ENCODE measurements around the gene CCDC136.

CCDC136 gene

DNA sequence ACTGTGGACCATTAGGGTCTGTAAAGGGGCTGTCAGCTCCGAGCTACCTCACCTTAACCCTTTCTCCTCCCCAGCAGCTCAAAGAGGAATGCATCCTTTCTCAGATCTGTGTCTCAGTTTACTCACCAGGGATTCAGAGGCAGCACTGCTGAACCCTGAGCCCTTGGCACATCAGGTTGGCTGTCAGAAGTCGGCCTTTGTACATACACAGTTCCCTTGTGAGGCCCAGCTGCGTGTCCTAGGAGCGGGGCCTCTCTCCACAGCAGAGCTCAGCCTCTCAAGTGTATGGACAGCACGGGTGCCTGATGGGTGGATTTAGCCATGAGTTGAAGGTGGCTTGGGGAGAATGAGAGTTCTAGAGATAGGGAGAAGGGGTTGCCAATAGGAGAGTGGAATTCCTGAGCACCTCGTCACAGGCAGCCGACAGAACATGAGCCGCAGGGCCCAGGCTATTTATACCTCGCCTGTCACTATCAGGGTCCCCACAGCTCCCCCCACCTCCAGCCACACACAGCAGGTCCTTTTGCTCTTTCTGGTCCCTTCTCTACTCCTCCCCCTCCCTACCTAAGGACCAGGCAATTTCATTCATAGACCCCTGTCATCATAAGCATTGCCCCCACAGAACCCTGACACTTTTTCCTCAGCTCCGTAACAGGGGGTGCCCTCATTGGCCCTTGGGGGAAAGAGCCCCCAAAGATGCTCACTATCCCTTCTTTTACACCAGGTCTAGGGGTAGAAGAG is 36.4 kb downstream of the CCDC136 start:
- H3K27ac ChIP-seq = no peak overlapping the region
- TF ChIP-seq, protein P1, sequence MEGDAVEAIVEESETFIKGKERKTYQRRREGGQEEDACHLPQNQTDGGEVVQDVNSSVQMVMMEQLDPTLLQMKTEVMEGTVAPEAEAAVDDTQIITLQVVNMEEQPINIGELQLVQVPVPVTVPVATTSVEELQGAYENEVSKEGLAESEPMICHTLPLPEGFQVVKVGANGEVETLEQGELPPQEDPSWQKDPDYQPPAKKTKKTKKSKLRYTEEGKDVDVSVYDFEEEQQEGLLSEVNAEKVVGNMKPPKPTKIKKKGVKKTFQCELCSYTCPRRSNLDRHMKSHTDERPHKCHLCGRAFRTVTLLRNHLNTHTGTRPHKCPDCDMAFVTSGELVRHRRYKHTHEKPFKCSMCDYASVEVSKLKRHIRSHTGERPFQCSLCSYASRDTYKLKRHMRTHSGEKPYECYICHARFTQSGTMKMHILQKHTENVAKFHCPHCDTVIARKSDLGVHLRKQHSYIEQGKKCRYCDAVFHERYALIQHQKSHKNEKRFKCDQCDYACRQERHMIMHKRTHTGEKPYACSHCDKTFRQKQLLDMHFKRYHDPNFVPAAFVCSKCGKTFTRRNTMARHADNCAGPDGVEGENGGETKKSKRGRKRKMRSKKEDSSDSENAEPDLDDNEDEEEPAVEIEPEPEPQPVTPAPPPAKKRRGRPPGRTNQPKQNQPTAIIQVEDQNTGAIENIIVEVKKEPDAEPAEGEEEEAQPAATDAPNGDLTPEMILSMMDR (IDR thresholded peaks at IDR 0.05) = no peak
- TF ChIP-seq ZFX (IDR thresholded peaks at IDR 0.05; ENCODE audit: borderline replicate concordance) = no peak

DNA sequence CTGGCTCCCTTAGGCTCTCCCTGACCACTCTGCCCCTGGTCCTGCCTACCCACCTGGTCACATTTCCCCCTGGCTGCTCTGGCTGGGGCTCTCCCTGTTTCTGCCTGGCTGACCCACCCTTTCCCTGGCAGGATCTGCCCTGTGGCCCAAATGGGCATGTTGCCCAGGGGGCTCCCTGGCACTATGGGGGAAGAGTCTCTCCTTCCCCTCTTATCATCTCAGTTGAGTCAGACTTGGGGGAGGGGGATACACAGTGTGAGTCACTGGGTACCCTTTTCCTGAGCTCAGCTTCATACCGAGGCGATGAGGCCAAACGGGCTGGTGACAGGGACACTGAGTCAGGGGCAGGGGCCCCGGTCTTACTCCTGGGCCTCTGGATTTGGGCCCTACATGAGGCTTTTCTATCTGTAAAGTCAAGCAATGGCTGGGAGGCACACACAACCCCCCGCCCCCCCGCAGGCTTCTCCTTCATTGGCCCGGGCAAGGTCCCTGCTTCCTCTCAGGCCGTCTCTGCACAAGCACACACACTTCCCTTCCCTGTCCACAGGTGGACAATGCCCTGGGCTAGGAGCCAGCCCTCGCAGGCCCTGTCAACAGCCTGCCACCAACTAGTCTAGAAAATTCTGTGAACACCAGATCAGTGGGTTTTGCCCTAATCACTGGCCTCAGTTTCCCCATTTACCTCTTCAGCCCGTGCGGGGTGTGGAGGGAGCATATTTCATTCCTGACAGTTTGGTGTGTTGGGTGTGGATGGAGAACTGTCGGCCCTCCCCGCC is 37.8 kb downstream of the CCDC136 start:
- TF ChIP-seq ZFX (IDR thresholded peaks at IDR 0.05; ENCODE audit: borderline replicate concordance) = no peak
- TF ChIP-seq, protein P1 (IDR thresholded peaks at IDR 0.05) = no peak
- no peak overlapping the region for H3K27ac ChIP-seq

DNA sequence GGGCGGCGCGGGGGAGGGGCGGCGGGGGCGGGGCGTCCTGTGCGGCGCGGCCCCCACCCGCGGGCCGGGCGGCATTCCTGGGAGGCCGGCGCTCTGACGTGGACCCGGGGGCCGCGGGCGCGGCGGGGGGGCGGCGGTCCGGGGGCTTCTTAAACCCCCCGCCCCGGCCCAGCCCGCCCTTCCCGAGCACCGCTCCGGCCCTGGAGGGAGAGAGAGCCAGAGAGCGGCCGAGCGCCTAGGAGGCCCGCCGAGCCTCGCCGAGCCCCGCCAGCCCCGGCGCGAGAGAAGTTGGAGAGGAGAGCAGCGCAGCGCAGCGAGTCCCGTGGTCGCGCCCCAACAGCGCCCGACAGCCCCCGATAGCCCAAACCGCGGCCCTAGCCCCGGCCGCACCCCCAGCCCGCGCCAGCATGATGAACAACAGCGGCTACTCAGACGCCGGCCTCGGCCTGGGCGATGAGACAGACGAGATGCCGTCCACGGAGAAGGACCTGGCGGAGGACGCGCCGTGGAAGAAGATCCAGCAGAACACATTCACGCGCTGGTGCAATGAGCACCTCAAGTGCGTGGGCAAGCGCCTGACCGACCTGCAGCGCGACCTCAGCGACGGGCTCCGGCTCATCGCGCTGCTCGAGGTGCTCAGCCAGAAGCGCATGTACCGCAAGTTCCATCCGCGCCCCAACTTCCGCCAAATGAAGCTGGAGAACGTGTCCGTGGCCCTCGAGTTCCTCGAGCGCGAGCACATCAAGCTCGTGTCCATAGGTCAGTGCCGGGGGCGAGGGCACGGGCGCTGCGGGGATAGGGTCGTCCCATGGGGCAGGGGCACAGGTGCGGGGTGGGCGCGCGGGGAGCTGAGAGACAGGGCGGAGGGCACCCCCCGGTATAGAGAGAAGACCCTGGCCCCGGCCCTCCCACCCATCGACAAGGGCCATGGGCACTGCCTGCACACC is 38.7 kb downstream of the CCDC136 start, which contains the start of gene FLNC:
FLNC (plus strand) TSS at position 176 of the 947 bp plus-strand sequence; CDS start at position 408, 232 bp downstream.
- no peak within 1 kb of the TSS for H3K27ac ChIP-seq

DNA sequence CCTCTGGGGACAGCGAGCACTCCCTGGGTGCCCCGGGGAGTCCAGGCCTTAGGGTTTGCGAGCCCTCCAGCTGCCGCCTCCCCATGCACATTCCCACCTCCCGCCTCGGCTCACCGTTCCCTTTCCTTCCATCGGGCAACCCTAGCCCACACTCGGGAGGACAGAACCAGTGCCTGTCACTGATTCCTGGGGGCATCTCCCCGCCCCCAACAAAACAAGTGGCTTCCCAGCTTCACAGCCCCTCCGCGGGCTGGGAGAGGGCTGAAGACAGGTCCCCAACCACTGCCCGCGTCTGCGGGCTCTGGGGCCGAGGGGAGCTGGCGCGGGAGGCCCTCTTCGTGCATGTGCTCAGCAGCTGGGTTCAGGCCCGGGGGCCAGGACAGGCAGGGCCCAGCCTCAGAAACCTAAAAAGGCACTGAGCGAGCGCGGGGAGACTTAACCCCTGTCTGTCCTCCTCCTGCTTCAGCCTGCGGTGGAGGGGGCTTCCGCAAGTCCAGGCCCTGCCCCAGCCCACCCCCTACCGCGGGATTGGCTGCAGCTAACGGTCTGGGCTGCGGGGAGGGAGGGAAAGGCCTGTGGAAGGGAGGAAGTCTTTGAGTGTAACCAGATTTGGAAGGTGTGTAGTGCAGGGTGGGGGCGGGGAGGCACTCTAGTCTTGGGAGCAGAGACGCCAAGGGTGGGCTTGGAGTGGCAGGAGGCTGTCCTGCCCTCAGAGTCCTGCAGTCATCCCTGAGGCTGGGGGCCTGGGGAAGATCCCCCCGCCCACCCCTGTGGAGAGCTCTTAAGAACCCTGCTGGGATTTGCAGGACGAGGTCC is 39.6 kb downstream of the CCDC136 start:
- TF ChIP-seq, protein P1 (IDR thresholded peaks at IDR 0.05) = no peak
- no peak for TF ChIP-seq ZFX (IDR thresholded peaks at IDR 0.05; ENCODE audit: borderline replicate concordance)
- H3K27ac ChIP-seq = no peak overlapping the region

More for the DNA sequence above, 38.7 kb downstream of the CCDC136 start, which contains the start of gene FLNC:
- TF ChIP-seq, protein P1 (IDR thresholded peaks at IDR 0.05) = no peak
- no peak for TF ChIP-seq ZFX (IDR thresholded peaks at IDR 0.05; ENCODE audit: borderline replicate concordance)

DNA sequence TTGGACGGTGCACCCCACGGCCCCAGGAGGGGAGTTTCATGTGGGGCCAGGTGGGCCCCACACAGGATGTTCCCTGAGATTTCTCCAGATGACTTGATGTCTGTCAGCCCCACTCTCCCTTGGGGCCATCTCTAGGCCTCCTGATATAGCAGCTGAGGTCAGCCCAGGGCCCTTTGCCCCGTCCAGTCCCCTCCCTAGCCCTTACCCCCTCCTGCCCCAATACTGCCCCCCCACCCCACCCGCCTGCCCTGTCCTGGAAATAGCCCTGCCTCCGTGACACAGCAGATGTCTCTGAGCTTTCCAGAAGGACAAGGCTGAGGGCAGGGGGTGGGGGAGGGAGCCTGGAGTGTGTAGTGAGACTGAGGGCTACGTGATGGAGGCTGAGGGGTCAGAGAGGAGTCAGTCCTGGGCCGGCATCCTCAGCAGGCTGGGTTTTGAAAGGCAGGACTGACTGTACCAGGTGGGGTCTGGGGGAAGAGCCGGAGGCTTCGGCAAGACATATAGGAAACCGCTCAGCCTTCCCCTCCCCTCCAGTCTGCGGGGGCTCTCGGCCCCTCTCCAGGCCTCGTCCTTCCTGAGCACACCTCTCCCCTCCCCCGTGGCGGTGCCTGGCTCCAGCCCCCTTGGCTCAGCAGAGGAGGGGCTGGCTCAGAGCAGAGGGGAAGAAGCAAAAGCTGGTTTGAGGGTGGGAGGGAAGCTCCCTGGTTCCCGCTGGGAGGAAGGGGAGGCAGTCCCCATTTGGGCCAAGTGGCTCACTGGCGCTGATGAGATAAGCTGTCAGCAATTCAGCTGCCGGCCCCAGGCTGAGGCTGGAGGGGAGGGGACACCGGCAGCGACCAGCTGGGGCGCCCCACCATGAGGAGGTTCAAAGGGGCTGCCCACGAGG is 40.5 kb downstream of the CCDC136 start:
- TF ChIP-seq, protein P1 (IDR thresholded peaks at IDR 0.05) = no peak
- no peak for TF ChIP-seq ZFX (IDR thresholded peaks at IDR 0.05; ENCODE audit: borderline replicate concordance)
- H3K27ac ChIP-seq = no peak overlapping the region

DNA sequence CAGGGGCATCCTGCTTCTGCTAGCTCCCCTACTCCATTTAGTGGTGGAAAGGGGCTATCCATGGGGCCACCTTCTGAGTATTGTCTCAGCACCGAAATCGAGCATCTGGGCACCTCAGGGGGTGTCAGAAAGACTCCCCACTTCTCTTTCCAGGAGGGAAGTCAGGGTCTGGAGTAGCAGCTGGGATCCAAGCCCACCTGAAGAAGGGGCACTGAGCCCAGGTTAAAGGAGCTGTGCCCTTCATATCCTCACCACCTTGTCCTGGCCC is 41.0 kb downstream of the CCDC136 start:
- no peak overlapping the region for H3K27ac ChIP-seq
- TF ChIP-seq, protein P1 (IDR thresholded peaks at IDR 0.05) = no peak
- TF ChIP-seq ZFX (IDR thresholded peaks at IDR 0.05; ENCODE audit: borderline replicate concordance) = no peak

All from 22Rv1 (cell line).